MCF 10A (cell line): ENCODE data around the gene CDKL4. TPM values are rescaled to one million over a fixed set of nuclear protein-coding genes. Genes with fewer than 3 reads are reported as not detected.
"Not testable (repeated sequence)": the region's sequence is repeated elsewhere in the genome, so short reads cannot be mapped to it uniquely, and the experiment has no call there.

Source experiments
- BruUV-seq: library from RNA; stranded (reverse); fragments of 400-500 nt; replicated peaks from 2 replicates; lab custom pipeline; 2021; lab: Mats Ljungman, UMichigan
- CTCF ChIA-PET: fragments of 300-600 bp; sonication (Branson Sonifier 250); formaldehyde crosslinking; extraction: SDS; loops from one replicate; lab custom pipeline; 2021; ENCODE audit warnings: antibody characterized with exemption, inconsistent platforms; lab: Yijun Ruan, JAX
- POLR2A ChIA-PET: fragments of 300-600, 350-650 bp; sonication (Branson Sonifier 250); formaldehyde crosslinking; extraction: SDS; loops from one replicate; lab custom pipeline; 2020; ENCODE audit warnings: antibody characterized with exemption, inconsistent platforms; lab: Yijun Ruan, JAX
- DNase-seq: peaks from one replicate; pipeline ENCODE4 v3.0.0-alpha.2; 2018; ENCODE audit not compliant: unreplicated experiment
- H3K27ac Mint-ChIP-seq: one replicate; pipeline ENCODE4 v1.8.0; 2022; ENCODE audit warnings: mild to moderate bottlenecking, low read depth, mixed read lengths; ENCODE audit not compliant: unreplicated experiment
- H3K27me3 Mint-ChIP-seq: one replicate; pipeline ENCODE4 v1.8.0; 2022; ENCODE audit warnings: mixed read lengths; ENCODE audit not compliant: insufficient read depth, unreplicated experiment
- H3K36me3 Mint-ChIP-seq: one replicate; pipeline ENCODE4 v1.8.0; 2022; ENCODE audit warnings: mild to moderate bottlenecking, moderate library complexity, mixed read lengths; ENCODE audit not compliant: insufficient read depth, unreplicated experiment
- H3K4me1 Mint-ChIP-seq: one replicate; pipeline ENCODE4 v1.8.0; 2022; ENCODE audit warnings: mixed read lengths; ENCODE audit not compliant: insufficient read depth, unreplicated experiment
- H3K4me3 Mint-ChIP-seq: one replicate; pipeline ENCODE4 v1.8.0; 2022; ENCODE audit warnings: mild to moderate bottlenecking, moderate library complexity, mixed read lengths; ENCODE audit not compliant: unreplicated experiment
- H3K9me3 Mint-ChIP-seq: one replicate; pipeline ENCODE4 v1.8.0; 2022; ENCODE audit warnings: mixed read lengths; ENCODE audit not compliant: unreplicated experiment
- intact Hi-C: fragments of 100-400 bp; cut with micrococcal nuclease; formaldehyde crosslinking; loops from 2 replicates; pipeline ENCODE4 v1.14.1; 2022
- total RNA-seq: library from RNA; stranded (reverse); gene quantifications from 2 replicates; pipeline ENCODE4 v1.2.3, GENCODE V29; 2022
- TF ChIP-seq, protein P1 (sequence below): fragments of 200-600 bp; IDR thresholded peaks from one replicate; pipeline ENCODE4 v1.8.0; 2022; ENCODE audit warnings: antibody characterized with exemption, mild to moderate bottlenecking; ENCODE audit not compliant: unreplicated experiment

Gene CDKL4
- total RNA-seq, 1 experiment from 2014 or later = not detected

DNA sequence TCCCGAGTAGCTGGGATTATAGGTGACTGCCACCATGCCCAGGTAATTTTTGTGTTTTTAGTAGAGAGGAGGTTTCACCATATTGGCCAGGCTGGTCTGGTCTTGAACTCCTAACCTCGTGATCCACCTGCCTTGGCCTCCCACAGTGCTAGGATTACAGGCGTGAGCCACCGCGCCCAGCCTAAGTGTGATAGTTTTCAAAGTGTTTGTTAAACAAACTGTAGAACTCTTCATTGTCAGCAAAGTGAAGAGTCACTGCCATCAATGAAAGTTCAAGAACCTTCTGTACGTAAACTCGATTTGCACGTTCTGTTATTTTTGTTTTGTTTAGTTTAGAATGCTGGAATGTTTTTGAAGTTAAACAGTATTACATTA, 104.9 kb downstream of the CDKL4 start:
- DNase-seq = no peak
- Mint-ChIP-seq H3K4me3 (no peak overlapping the region), H3K4me1 (peaks cover 10% of the 10 kb centered on the region), H3K36me3 (no peaks in the 10 kb centered on the region), H3K27me3 (no peaks in the 10 kb centered on the region), H3K9me3 (no peaks in the 10 kb centered on the region), H3K27ac (no peak overlapping the region)
- POLR2A ChIA-PET = interaction anchor here (2.0 to 2.1 kb wide), 2 partner anchors 14 to 18 kb away, joined by 12 to 21 read pairs; partner anchors contain the start of gene SOS1
- TF ChIP-seq, protein P1, sequence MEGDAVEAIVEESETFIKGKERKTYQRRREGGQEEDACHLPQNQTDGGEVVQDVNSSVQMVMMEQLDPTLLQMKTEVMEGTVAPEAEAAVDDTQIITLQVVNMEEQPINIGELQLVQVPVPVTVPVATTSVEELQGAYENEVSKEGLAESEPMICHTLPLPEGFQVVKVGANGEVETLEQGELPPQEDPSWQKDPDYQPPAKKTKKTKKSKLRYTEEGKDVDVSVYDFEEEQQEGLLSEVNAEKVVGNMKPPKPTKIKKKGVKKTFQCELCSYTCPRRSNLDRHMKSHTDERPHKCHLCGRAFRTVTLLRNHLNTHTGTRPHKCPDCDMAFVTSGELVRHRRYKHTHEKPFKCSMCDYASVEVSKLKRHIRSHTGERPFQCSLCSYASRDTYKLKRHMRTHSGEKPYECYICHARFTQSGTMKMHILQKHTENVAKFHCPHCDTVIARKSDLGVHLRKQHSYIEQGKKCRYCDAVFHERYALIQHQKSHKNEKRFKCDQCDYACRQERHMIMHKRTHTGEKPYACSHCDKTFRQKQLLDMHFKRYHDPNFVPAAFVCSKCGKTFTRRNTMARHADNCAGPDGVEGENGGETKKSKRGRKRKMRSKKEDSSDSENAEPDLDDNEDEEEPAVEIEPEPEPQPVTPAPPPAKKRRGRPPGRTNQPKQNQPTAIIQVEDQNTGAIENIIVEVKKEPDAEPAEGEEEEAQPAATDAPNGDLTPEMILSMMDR = no peak
- CTCF ChIA-PET = interaction anchor here (0.7 kb wide), 1 partner anchor 98 kb away, joined by 4 read pairs; no protein-coding TSS in a partner anchor
- no TSS peak for BruUV-seq
- intact Hi-C loops = no loop called here

DNA sequence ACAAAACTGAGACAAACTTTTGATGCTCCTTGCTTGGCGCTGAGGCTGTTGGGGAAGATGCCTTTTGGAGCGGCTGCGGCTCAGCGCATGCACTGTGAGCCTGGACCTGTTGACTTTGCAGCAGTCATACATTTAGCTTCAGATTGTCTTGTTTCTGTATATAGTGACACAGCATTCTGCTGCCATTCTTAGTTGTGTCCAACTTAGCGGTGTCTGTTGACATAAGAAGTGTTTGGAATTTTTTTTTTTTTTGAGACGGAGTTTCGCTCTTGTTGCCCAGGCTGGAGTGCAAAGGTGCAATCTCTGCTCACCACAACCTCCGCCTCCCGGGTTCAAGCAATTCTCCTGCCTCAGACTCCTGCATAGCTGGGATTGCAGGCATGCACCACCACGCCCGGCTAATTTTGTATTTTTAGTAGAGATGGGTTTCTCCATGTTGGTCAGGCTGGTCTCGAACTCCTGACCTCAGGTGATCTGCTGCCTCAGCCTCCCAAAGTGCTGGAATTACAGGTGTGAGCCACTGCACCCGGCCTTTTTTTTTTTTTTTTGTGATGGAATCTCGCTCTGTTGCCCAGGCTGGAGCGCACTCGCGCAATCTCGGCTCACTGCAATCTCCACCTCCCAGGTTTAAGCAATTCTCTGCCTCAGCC, 105.5 kb downstream of the CDKL4 start:
- H3K4me3 Mint-ChIP-seq, H3K4me1 Mint-ChIP-seq, H3K36me3 Mint-ChIP-seq, DNase-seq, H3K9me3 Mint-ChIP-seq, H3K27ac Mint-ChIP-seq, BruUV-seq, intact Hi-C loops, H3K27me3 Mint-ChIP-seq: not testable (repeated sequence)
- POLR2A ChIA-PET = interaction anchor here (0.7 kb wide), 1 partner anchor 1300 kb away, joined by 4 read pairs; no protein-coding TSS in a partner anchor
- CTCF ChIA-PET = interaction anchor here (0.6 to 1.0 kb wide), 4 partner anchors 9 to 1211 kb away, joined by 3 to 8 read pairs (median 4); no protein-coding TSS in a partner anchor

DNA sequence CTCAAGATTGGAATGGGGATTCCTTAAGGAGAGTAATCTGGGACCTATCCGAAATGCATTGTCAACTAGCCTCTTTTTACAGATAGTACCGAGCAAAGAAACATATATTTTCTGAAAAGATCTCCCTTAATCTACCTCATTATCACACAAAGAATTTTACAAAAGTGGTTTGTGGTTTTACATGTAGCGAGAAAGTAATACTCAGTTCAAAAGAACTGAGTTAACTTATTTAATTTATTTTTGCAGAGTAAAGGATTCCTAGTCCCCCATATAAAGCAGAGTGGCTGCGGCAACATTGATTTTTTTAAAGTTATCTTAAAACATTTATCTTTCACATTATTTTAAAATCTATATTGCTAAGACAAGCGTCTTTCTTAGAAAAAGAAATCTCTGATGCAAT, 107.0 kb downstream of the CDKL4 start:
- peaks cover 10% of the 10 kb centered on the region for H3K4me1 Mint-ChIP-seq
- H3K36me3 Mint-ChIP-seq = no peaks in the 10 kb centered on the region
- no TSS peak for BruUV-seq
- no peaks in the 10 kb centered on the region for H3K9me3 Mint-ChIP-seq
- H3K4me3 Mint-ChIP-seq = no peak overlapping the region
- ChIA-PET POLR2A (interaction anchor here (0.7 to 1.6 kb wide), 2 partner anchors 93 to 173 kb away, joined by 3 to 4 read pairs; no protein-coding TSS in a partner anchor), CTCF (no interaction called here)
- TF ChIP-seq, protein P1 = no peak
- intact Hi-C loops = no loop called here
- no peak overlapping the region for H3K27ac Mint-ChIP-seq
- DNase-seq = no peak
- no peaks in the 10 kb centered on the region for H3K27me3 Mint-ChIP-seq

DNA sequence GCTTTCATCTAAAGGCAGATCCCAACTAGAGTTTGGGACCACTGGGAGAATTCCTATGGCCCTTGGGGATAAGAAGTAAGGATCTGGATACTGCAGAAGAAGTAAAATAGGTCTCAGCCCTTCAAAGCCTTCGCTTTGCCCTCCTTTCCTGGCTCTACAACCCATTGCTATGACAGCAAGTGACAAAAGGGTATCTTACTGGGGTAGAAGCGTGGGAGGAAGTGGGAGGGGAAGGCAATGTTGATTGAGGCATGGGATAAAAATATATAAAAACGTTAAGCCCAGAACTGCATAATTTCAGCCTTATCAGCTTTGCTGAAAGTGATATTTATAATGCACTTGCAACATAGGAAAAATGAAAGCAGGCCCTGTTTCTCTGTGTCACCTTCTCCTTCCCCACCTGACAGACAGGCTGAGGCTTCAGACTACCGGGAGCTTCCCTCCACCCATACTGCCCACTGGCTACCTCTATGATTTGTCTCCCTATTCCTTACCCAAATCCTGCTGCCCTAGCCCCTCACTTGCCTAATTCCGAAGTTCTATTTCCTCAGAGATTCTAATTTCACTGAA, 108.0 kb downstream of the CDKL4 start:
- Mint-ChIP-seq H3K9me3 (no peaks in the 10 kb centered on the region), H3K27ac (no peak overlapping the region), H3K4me1 (peaks cover 10% of the 10 kb centered on the region), H3K4me3 (no peak overlapping the region), H3K27me3 (no peaks in the 10 kb centered on the region), H3K36me3 (no peaks in the 10 kb centered on the region)
- DNase-seq = no peak
- intact Hi-C loops = no loop called here
- TF ChIP-seq, protein P1 = no peak
- CTCF ChIA-PET = interaction anchor here (0.8 kb wide), 1 partner anchor 11 kb away, joined by 4 read pairs; no protein-coding TSS in a partner anchor
- no TSS peak for BruUV-seq
- POLR2A ChIA-PET = interaction anchor here (1.2 to 2.4 kb wide), 3 partner anchors 9 to 94 kb away, joined by 3 to 11 read pairs (median 4); no protein-coding TSS in a partner anchor
